ENCODE results near the gene POLDIP2. TPM values are rescaled to one million over a fixed set of nuclear protein-coding genes. Genes with fewer than 3 reads are reported as not detected.

POLDIP2 gene
- total and polyA plus RNA-seq, 2 of the 13 experiments (the other 11 are each of a cell fraction or from before 2014, with no cell fraction given), result 85.9 to 114 TPM

DNA sequence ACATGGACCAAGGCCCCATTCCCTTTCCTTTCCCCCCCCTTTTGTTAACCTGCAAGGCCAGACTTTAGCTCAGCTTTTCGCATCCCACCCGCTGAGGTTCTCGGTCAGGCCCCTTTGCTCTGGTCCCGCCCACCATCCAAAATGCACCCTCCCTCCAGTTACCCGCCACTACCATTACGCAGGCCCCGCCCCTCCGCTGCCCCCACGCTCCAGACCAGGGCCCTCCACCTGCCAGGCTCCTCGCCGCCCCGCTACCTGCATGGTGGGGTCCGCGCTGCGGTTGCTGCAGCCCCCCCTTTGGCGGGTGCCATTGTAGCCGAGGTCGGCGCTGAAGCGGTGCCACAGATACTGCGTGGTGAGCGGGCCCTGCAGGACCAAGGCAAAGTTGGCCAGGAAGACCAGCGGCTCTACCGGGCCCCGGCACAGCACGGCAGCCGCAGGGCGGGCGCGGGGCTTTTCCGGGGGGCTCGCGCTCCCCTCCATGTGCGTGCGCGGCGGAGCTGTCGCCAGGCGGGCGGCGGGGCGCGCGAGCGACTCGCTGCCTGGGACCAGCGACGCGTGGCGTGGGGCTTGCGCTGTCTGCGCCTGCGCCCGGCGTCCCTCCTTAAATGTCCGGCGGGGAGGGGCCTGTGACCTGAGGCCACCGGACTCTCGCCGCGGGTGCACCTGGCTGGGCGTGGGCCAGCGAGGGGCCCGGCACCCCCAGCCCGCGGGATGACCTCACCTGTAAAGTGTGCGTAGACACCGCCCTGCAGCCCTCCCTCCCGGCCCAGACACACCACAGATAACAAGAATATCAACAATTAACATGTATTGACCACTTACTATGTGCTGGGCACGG, 48.5 kb upstream of the POLDIP2 start, which contains the start of gene SLC46A1 (continued):
- TF ChIP-seq, protein P1, sequence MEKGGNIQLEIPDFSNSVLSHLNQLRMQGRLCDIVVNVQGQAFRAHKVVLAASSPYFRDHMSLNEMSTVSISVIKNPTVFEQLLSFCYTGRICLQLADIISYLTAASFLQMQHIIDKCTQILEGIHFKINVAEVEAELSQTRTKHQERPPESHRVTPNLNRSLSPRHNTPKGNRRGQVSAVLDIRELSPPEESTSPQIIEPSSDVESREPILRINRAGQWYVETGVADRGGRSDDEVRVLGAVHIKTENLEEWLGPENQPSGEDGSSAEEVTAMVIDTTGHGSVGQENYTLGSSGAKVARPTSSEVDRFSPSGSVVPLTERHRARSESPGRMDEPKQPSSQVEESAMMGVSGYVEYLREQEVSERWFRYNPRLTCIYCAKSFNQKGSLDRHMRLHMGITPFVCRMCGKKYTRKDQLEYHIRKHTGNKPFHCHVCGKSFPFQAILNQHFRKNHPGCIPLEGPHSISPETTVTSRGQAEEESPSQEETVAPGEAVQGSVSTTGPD (CRISPR knock-in tag; IDR thresholded peaks at IDR 0.05), result no peak
- TF ChIP-seq ZNF737 (CRISPR knock-in tag; IDR thresholded peaks at IDR 0.05; ENCODE audit: borderline replicate concordance) (no peak), SIX1 (CRISPR knock-in tag; IDR thresholded peaks at IDR 0.05; ENCODE audit: borderline replicate concordance) (no peak), RAD21 (CRISPR knock-in tag; IDR thresholded peaks at IDR 0.05) (no peak), RNF2 (conservative IDR thresholded peaks at IDR 0.05; ENCODE audit: low read depth) (no peak), ZC3H13 (CRISPR knock-in tag; IDR thresholded peaks at IDR 0.05) (peak; percentile 81; the same call in 1 of the 2 replicates), GTF3A (CRISPR knock-in tag; conservative IDR thresholded peaks at IDR 0.05) (0 out of 2 replicates have a peak, but pooled peaks have one; percentile 59), POGZ (CRISPR knock-in tag; IDR thresholded peaks at IDR 0.05) (no peak), MYNN (CRISPR knock-in tag; IDR thresholded peaks at IDR 0.05; ENCODE audit: low read depth) (no peak), ZNF256 (CRISPR knock-in tag; conservative IDR thresholded peaks at IDR 0.05) (no peak), SP140L (CRISPR knock-in tag; IDR thresholded peaks at IDR 0.05; ENCODE audit: borderline replicate concordance) (no peak), ZBTB21 (CRISPR knock-in tag; IDR thresholded peaks at IDR 0.05) (no peak)
- TF ChIP-seq, protein P2, sequence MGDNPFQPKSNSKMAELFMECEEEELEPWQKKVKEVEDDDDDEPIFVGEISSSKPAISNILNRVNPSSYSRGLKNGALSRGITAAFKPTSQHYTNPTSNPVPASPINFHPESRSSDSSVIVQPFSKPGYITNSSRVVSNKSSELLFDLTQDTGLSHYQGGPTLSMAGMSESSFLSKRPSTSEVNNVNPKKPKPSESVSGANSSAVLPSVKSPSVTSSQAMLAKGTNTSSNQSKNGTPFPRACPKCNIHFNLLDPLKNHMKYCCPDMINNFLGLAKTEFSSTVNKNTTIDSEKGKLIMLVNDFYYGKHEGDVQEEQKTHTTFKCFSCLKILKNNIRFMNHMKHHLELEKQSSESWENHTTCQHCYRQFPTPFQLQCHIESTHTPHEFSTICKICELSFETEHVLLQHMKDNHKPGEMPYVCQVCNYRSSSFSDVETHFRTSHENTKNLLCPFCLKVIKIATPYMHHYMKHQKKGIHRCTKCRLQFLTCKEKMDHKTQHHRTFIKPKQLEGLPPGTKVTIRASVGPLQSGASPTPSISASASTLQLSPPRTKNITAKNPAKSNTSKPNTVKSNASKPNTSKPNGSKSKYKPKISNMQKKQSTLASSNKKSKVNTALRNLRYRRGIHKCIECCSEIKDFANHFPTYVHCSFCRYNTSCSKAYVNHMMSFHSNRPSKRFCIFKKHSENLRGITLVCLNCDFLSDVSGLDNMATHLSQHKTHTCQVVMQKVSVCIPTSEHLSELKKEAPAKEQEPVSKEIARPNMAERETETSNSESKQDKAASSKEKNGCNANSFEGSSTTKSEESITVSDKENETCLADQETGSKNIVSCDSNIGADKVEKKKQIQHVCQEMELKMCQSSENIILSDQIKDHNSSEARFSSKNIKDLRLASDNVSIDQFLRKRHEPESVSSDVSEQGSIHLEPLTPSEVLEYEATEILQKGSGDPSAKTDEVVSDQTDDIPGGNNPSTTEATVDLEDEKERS (CRISPR knock-in tag; IDR thresholded peaks at IDR 0.05), result no peak
- TF ChIP-seq, protein P3, sequence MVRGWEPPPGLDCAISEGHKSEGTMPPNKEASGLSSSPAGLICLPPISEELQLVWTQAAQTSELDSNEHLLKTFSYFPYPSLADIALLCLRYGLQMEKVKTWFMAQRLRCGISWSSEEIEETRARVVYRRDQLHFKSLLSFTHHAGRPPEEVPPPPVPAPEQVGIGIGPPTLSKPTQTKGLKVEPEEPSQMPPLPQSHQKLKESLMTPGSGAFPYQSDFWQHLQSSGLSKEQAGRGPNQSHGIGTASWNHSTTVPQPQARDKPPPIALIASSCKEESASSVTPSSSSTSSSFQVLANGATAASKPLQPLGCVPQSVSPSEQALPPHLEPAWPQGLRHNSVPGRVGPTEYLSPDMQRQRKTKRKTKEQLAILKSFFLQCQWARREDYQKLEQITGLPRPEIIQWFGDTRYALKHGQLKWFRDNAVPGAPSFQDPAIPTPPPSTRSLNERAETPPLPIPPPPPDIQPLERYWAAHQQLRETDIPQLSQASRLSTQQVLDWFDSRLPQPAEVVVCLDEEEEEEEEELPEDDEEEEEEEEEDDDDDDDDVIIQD (CRISPR knock-in tag; IDR thresholded peaks at IDR 0.05; ENCODE audit: low read depth), result no peak
- TF ChIP-seq, protein P4, sequence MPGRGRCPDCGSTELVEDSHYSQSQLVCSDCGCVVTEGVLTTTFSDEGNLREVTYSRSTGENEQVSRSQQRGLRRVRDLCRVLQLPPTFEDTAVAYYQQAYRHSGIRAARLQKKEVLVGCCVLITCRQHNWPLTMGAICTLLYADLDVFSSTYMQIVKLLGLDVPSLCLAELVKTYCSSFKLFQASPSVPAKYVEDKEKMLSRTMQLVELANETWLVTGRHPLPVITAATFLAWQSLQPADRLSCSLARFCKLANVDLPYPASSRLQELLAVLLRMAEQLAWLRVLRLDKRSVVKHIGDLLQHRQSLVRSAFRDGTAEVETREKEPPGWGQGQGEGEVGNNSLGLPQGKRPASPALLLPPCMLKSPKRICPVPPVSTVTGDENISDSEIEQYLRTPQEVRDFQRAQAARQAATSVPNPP (CRISPR knock-in tag; IDR thresholded peaks at IDR 0.05), result no peak
- TF ChIP-seq, protein P5, sequence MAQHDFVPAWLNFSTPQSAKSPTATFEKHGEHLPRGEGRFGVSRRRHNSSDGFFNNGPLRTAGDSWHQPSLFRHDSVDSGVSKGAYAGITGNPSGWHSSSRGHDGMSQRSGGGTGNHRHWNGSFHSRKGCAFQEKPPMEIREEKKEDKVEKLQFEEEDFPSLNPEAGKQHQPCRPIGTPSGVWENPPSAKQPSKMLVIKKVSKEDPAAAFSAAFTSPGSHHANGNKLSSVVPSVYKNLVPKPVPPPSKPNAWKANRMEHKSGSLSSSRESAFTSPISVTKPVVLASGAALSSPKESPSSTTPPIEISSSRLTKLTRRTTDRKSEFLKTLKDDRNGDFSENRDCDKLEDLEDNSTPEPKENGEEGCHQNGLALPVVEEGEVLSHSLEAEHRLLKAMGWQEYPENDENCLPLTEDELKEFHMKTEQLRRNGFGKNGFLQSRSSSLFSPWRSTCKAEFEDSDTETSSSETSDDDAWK (CRISPR knock-in tag; IDR thresholded peaks at IDR 0.05), result no peak
- TF ChIP-seq, protein P6, sequence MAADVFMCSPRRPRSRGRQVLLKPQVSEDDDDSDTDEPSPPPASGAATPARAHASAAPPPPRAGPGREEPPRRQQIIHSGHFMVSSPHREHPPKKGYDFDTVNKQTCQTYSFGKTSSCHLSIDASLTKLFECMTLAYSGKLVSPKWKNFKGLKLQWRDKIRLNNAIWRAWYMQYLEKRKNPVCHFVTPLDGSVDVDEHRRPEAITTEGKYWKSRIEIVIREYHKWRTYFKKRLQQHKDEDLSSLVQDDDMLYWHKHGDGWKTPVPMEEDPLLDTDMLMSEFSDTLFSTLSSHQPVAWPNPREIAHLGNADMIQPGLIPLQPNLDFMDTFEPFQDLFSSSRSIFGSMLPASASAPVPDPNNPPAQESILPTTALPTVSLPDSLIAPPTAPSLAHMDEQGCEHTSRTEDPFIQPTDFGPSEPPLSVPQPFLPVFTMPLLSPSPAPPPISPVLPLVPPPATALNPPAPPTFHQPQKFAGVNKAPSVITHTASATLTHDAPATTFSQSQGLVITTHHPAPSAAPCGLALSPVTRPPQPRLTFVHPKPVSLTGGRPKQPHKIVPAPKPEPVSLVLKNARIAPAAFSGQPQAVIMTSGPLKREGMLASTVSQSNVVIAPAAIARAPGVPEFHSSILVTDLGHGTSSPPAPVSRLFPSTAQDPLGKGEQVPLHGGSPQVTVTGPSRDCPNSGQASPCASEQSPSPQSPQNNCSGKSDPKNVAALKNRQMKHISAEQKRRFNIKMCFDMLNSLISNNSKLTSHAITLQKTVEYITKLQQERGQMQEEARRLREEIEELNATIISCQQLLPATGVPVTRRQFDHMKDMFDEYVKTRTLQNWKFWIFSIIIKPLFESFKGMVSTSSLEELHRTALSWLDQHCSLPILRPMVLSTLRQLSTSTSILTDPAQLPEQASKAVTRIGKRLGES (CRISPR knock-in tag; IDR thresholded peaks at IDR 0.05; ENCODE audit: borderline replicate concordance), result no peak
